ENCODE results near the gene MED15.
A peak's percentile ranks its signal among the peaks of the same experiment; 100 is the strongest.
"Not testable (repeated sequence)": the region's sequence is repeated elsewhere in the genome, so short reads cannot be mapped to it uniquely, and the experiment has no call there.

The MED15 gene

GRCh38 chr22:20497426-20497825 is 10.0 kb upstream of the MED15 start:
- Histone ChIP-seq H3K27me3 (replicated peaks) (no peaks in the 10 kb centered on the region), H3K36me3 (replicated peaks) (no peaks in the 10 kb centered on the region), H3K4me3 (ENCODE audit: low read depth, low read length) (no peak overlapping the region), H3K27ac (no peak overlapping the region)
- DNase-seq: no peak
- in situ Hi-C loops (cut with HindIII; ENCODE audit: low pct_ligation_motif_present, low sequenced_read_pairs): no loop called here
- TF ChIP-seq, protein P1, sequence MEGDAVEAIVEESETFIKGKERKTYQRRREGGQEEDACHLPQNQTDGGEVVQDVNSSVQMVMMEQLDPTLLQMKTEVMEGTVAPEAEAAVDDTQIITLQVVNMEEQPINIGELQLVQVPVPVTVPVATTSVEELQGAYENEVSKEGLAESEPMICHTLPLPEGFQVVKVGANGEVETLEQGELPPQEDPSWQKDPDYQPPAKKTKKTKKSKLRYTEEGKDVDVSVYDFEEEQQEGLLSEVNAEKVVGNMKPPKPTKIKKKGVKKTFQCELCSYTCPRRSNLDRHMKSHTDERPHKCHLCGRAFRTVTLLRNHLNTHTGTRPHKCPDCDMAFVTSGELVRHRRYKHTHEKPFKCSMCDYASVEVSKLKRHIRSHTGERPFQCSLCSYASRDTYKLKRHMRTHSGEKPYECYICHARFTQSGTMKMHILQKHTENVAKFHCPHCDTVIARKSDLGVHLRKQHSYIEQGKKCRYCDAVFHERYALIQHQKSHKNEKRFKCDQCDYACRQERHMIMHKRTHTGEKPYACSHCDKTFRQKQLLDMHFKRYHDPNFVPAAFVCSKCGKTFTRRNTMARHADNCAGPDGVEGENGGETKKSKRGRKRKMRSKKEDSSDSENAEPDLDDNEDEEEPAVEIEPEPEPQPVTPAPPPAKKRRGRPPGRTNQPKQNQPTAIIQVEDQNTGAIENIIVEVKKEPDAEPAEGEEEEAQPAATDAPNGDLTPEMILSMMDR (IDR thresholded peaks at IDR 0.05; ENCODE audit: low read depth, low read length, missing control alignments): no peak

DNA sequence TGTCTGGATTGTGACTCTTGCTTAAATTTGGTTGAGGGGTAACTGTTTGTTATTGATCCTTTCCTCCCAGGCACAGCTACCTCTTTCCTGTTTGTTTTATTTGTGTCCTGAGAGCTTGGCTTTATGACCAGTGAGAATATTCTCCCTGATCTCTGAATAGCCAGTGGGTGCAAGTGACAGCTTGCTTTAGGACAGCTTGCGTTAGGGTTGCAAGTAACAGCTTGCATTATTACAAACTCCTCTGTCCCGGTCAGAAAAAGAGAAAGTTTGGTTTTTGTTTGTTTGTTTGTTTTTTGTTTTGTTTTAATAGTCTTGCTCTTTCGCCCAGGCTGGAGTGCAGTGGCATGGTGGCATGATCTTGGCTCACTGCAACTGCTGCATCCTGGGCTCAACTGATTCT is 8.5 kb upstream of the MED15 start:
- DNase-seq: no peak
- in situ Hi-C loops (cut with HindIII; ENCODE audit: low pct_ligation_motif_present, low sequenced_read_pairs): no loop called here
- Histone ChIP-seq H3K27me3 (replicated peaks) (no peaks in the 10 kb centered on the region), H3K36me3 (replicated peaks) (no peaks in the 10 kb centered on the region), H3K4me3 (ENCODE audit: low read depth, low read length) (no peak overlapping the region), H3K27ac (no peak overlapping the region)
- TF ChIP-seq, protein P1 (IDR thresholded peaks at IDR 0.05; ENCODE audit: low read depth, low read length, missing control alignments): no peak

DNA sequence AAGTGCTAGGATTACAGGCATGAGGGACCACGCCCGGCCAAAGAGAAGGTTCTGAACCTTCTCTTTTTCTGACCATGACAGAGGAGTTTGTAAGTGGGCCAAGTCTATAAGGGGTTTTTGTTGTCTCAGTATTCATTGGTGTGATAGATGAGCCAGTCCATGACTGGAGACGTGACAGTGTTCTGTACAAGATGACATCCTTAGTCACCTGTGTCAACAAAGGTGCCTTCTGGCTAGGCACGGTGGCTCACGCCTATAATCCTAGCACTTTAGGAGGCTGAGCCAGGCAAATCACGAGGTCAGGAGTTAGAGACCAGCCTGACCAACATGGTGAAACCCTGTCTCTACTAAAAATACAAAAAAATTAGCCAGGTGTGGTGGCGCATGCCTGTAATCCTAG is 7.6 kb upstream of the MED15 start:
- Histone ChIP-seq H3K27ac (no peak overlapping the region), H3K36me3 (replicated peaks) (no peaks in the 10 kb centered on the region), H3K27me3 (replicated peaks) (no peaks in the 10 kb centered on the region), H3K4me3 (ENCODE audit: low read depth, low read length) (no peak overlapping the region)
- DNase-seq: no peak
- in situ Hi-C loops (cut with HindIII; ENCODE audit: low pct_ligation_motif_present, low sequenced_read_pairs): no loop called here
- TF ChIP-seq, protein P1 (IDR thresholded peaks at IDR 0.05; ENCODE audit: low read depth, low read length, missing control alignments): no peak

DNA sequence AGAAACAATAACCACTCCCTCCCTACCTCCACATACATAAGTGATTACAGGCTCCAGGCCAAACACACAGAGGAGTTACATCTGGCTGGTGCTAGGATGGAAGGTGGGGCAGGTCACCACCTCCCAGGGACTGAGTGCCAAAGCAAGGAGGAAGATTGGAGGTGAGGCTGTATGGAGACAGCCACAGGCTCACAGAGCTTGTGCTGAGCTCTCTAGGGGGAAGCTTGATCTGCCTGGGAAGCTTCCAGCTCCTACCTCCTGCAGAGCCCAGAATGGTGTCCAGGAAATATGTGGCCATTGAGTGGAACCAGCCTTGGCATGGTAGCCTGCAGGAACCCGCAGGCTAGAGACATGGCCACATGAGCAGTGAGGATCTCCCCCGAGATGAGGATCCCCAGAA is 3.6 kb upstream of the MED15 start:
- TF ChIP-seq, protein P1 (IDR thresholded peaks at IDR 0.05; ENCODE audit: low read depth, low read length, missing control alignments): no peak
- H3K27me3 ChIP-seq (replicated peaks): no peaks in the 10 kb centered on the region
- DNase-seq: no peak
- in situ Hi-C loops (cut with HindIII; ENCODE audit: low pct_ligation_motif_present, low sequenced_read_pairs): no loop called here
- H3K4me3 ChIP-seq (ENCODE audit: low read depth, low read length): no peak overlapping the region
- peak overlapping the region; percentile 55 for H3K27ac ChIP-seq
- peaks cover 2% of the 10 kb centered on the region for H3K36me3 ChIP-seq (replicated peaks)

- H3K27me3 ChIP-seq (replicated peaks); H3K36me3 ChIP-seq (replicated peaks); in situ Hi-C loops (cut with HindIII; ENCODE audit: low pct_ligation_motif_present, low sequenced_read_pairs); H3K4me3 ChIP-seq (ENCODE audit: low read depth, low read length): not testable (repeated sequence)
- H3K27ac ChIP-seq: peak overlapping the region; percentile 55
- DNase-seq: peak; percentile 87
Measured at GRCh38 chr22:20504293-20504922, 3.0 kb upstream of the MED15 start.

- no peaks in the 10 kb centered on the region for H3K27me3 ChIP-seq (replicated peaks)
- peak overlapping the region; percentile 94 for H3K4me3 ChIP-seq (ENCODE audit: low read depth, low read length)
- H3K36me3 ChIP-seq (replicated peaks): peaks cover 4% of the 10 kb centered on the region
- in situ Hi-C loops (cut with HindIII; ENCODE audit: low pct_ligation_motif_present, low sequenced_read_pairs): no loop called here
- TF ChIP-seq, protein P1 (IDR thresholded peaks at IDR 0.05; ENCODE audit: low read depth, low read length, missing control alignments): no peak
- no peak for DNase-seq
- peak overlapping the region; percentile 99 for H3K27ac ChIP-seq
Measured at GRCh38 chr22:20506543-20507252, 712 bp upstream of the MED15 start.

DNA sequence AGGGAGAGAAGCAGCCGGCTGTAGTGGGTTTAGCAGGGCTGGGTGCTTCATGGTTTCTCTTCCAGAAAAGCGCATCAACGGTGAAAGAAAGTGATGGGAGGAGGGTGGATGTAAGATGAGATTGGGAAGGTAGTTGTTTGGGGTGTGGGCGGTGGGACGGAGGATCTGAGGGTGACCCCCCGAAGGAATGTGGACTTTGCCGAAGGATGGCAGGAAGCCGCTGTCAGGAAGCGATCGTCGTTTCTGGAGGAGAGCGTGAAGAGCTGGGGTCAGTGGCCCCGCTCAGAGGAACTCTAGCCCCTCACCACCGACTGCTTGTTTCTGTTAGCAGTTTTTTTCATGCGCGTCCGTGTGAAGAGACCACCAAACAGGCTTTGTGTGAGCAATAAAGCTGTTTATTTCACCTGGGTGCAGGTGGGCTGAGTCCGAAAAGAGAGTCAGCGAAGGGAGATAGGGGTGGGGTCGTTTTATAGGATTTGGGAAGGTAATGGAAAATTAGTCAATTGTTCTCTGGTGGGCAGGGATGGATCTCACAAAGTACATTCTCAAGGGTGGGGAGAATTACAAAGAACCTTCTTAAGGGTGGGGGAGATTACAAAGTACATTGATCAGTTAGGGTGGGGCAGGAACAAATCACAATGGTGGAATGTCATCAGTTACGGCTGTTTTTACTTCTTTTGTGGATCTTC is 801 bp downstream of the MED15 start:
- H3K27me3 ChIP-seq (replicated peaks); H3K36me3 ChIP-seq (replicated peaks); DNase-seq; in situ Hi-C loops (cut with HindIII; ENCODE audit: low pct_ligation_motif_present, low sequenced_read_pairs): not testable (repeated sequence)
- Histone ChIP-seq H3K4me3 (ENCODE audit: low read depth, low read length) (peak overlapping the region; percentile 94), H3K27ac (peak overlapping the region; percentile 99)

Measured in brain microvascular endothelial cell (primary cell).